NOMO-1 treated with DMSO at 0.1 percent for 48 hours (cell line): ENCODE results near the gene RTN4RL1.

Experiments
- DNase-seq: peaks from one replicate; lab custom pipeline; 2025; ENCODE audit not compliant: unreplicated experiment; lab: John Stamatoyannopoulos, UW

RTN4RL1 gene

GRCh38 chr17:1979182-1979985, 45.8 kb downstream of the RTN4RL1 start:
- DNase-seq = no peak

- no peak for DNase-seq
These were observed 46.7 kb downstream of the RTN4RL1 start for GRCh38 chr17:1978396-1978949.

- no peak for DNase-seq
These were observed 47.3 kb downstream of the RTN4RL1 start for GRCh38 chr17:1977583-1978395.

- no peak for DNase-seq
These were observed 48.5 kb downstream of the RTN4RL1 start for GRCh38 chr17:1976683-1977064.

- no peak for DNase-seq
These were observed 49.0 kb downstream of the RTN4RL1 start for GRCh38 chr17:1976000-1976682.

GRCh38 chr17:1975573-1975972, 49.6 kb downstream of the RTN4RL1 start:
- DNase-seq = no peak

GRCh38 chr17:1972487-1973160, 52.5 kb downstream of the RTN4RL1 start:
- DNase-seq = no peak

GRCh38 chr17:1970843-1971384, 54.2 kb downstream of the RTN4RL1 start:
- no peak for DNase-seq

GRCh38 chr17:1969712-1970111, 55.4 kb downstream of the RTN4RL1 start:
- DNase-seq = no peak

- no peak for DNase-seq
These were observed 57.9 kb downstream of the RTN4RL1 start for GRCh38 chr17:1967213-1967612.

DNA sequence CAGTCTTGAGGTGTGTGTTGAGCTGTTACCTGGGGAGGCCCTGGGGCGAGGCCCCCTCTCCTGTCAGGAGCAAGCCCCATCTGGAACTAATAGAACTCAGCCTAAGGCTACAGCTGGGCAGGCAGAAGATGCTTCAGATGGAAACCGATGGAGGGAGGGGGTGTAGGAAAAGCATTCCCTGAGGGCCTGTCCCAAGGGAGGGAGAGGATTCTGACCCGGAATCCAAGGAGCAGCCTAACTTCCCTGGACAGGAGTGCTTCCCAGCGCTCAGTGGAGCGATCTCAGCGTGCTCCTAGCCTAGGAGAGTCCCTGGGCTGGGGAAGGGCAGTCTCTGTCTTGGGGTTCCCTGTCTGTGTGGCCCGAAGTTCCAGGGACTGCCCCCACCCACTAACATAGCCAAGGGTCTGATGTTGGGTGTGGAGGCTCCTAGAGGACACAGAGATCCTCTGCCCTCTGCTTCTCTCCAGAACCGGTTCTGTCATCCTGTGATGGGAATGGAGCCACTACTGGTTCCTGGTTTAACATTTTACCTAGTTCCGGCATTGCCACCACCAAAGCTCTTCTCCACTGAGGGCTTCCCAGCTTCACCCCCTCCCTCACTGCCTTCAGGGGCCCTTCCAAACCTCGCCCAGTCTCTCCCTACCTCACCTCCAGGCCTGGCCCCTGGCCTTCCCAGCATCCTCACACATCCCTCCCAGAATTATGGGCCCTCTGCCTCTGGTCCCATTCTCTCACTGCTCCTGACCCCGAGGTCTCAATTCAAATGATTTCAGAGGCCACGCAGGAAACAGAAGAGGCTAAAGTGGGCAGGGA, 58.7 kb downstream of the RTN4RL1 start:
- DNase-seq = no peak

DNA sequence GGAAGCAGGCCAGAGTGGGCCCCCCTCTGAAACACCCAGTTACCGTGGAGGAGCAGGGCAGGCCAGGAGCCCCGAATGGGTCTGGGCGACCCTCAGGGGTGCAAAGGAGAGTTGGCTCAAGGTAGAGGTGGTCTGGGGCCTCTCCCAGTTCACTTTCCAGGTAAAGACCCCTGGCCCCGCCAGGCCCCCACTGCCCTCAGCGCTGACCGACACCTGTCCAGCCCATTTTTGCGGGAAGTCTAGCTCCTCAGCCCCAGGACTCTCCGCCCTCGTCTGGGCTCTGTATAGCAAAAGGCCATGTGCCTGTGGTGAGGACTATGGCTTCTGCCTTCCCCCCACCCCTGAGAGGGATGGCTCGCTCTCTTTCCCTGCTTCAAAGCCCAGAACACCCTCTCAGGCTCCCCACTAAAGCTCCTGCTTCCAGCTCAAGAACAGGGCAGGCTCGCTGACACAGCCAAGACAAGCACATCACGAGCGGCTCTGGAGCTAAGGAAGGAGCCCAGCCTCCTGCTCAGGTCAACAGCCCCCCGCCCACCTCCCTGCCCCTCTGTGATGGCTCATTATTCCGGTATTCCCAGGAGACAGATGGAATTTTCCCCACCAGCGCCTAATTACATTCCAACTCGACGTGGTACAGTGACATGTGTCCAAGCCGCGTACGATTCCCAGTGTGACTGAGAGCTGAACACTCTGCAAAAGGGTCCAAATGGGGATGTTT, 59.4 kb downstream of the RTN4RL1 start:
- DNase-seq = no peak

GRCh38 chr17:1963250-1963649, 61.9 kb downstream of the RTN4RL1 start:
- no peak for DNase-seq

DNA sequence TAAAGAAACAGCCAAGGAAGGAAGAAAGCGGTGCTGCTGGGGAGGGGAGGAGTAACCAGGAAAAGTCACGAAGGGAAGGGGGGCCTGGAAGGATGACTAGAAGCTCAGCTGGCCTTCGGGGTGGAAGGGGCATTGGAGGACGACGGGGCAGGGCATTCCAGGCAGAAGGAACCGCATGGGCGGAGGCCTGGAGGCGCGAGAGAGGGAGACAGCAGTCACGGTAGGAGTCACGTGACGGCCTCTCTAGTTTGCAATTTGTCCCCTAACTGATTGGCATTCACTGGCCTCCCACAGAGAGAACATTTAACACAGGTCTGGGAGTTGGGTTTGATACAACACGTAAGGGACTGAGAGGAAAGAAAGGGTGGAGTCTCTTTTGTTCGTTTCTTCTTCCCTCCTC, 63.9 kb downstream of the RTN4RL1 start:
- no peak for DNase-seq

- no peak for DNase-seq
These were observed 64.6 kb downstream of the RTN4RL1 start for GRCh38 chr17:1960545-1960912.

- no peak for DNase-seq
These were observed 65.1 kb downstream of the RTN4RL1 start for GRCh38 chr17:1959871-1960544.

DNA sequence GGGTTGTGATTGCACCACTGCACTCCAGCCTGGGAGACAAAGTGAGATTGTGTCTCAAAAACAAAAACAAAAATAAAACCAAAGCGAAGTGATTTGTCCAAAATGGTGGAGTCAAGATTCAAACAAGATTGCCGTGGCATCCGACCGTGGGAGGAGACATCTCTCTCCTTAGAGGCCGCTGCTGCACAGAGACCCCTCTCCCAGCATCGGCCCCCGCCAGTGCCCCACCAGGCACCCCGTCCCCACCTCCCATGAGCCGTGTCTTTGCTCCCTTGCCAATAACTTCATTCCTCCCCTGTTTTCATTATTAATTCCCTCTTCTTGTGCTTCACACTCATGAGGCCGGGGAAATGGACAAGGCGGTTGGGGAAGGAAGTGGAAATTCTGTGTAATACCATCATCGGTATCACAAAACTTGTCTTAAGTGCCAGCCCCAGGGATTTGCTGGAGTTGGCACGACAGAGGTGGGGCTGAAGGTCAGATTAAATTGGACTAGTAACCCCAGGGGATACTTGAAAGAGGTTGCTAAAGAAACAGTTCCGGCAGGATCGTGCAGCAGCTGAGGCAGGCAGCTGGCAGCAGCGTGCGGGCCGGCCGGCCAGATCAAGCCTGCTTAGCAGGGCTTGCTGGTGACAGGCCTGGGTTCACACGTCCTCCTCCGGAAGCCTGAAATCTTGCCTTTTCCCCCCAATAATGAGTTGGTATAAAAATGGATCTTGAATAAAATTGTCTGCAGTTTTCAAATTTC, 66.8 kb downstream of the RTN4RL1 start:
- no peak for DNase-seq

GRCh38 chr17:1957037-1957436, 68.1 kb downstream of the RTN4RL1 start:
- no peak for DNase-seq
